Ectodermal cell (in vitro differentiated cells): Measurements from ENCODE around the gene SOST.

Source experiments
- H3K27ac ChIP-seq: 2 replicates; pipeline ENCODE4 v1.7.0; 2013; ENCODE audit warnings: mild to moderate bottlenecking, low read depth, low read length; ENCODE audit not compliant: insufficient read depth, poor library complexity, severe bottlenecking
- H3K27me3 ChIP-seq: 2 replicates; pipeline ENCODE4 v1.7.0; 2013; ENCODE audit warnings: mild to moderate bottlenecking, low read length; ENCODE audit not compliant: insufficient read depth, control insufficient read depth, poor library complexity, severe bottlenecking
- H3K36me3 ChIP-seq: one replicate; pipeline ENCODE4 v1.7.0; 2013; ENCODE audit warnings: low read length; ENCODE audit not compliant: control insufficient read depth, insufficient read depth
- H3K4me1 ChIP-seq: one replicate; pipeline ENCODE4 v1.7.0; 2013; ENCODE audit warnings: low read length; ENCODE audit not compliant: control insufficient read depth, insufficient read depth
- H3K4me3 ChIP-seq: 2 replicates; pipeline ENCODE4 v1.7.0; 2013; ENCODE audit warnings: low read depth, low read length, control low read depth; ENCODE audit not compliant: insufficient read depth
- H3K9me3 ChIP-seq: 2 replicates; pipeline ENCODE4 v1.7.0; 2013; ENCODE audit warnings: mild to moderate bottlenecking, low read length, moderate library complexity; ENCODE audit not compliant: control insufficient read depth
- WGBS, 2 experiments: methylation state at CpG; one replicate each; pipeline ENCODE4 v1.1.7; 2013; ENCODE audit warnings: missing lambda C conversion rate in 2 of 2; 5-methylcytosine and 5-hydroxymethylcytosine counted together

Gene SOST

GRCh38 chr17:43713494-43714162 is 45.0 kb downstream of the SOST start:
- peaks cover 9% of the 10 kb centered on the region for H3K4me1 ChIP-seq
- H3K27ac ChIP-seq, result no peak overlapping the region
- 1 to 2% methylated on average over 53 of the region's 53 CpGs for WGBS, 2 experiments
- H3K4me3 ChIP-seq, result peak overlapping the region; percentile 35
- no peaks in the 10 kb centered on the region for H3K36me3 ChIP-seq
- H3K27me3 ChIP-seq, result peaks cover 53% of the 10 kb centered on the region
- H3K9me3 ChIP-seq, result no peaks in the 10 kb centered on the region

- H3K4me1 ChIP-seq, result peaks cover 4% of the 10 kb centered on the region
- H3K9me3 ChIP-seq, result no peaks in the 10 kb centered on the region
- H3K27me3 ChIP-seq, result peaks cover 50% of the 10 kb centered on the region
- H3K36me3 ChIP-seq, result no peaks in the 10 kb centered on the region
- no peak overlapping the region for H3K27ac ChIP-seq
- 87 to 89% methylated on average over 6 of the region's 6 CpGs for WGBS, 2 experiments
- H3K4me3 ChIP-seq, result no peak overlapping the region
These were observed 46.2 kb downstream of the SOST start for GRCh38 chr17:43712397-43712796.

- H3K27ac ChIP-seq, result no peak overlapping the region
- peaks cover 31% of the 10 kb centered on the region for H3K27me3 ChIP-seq
- no peaks in the 10 kb centered on the region for H3K9me3 ChIP-seq
- no peak overlapping the region for H3K4me3 ChIP-seq
- H3K4me1 ChIP-seq, result peaks cover 4% of the 10 kb centered on the region
- WGBS, 2 experiments, result 95 to 98% methylated on average over 6 of the region's 6 CpGs
- H3K36me3 ChIP-seq, result no peaks in the 10 kb centered on the region
These were observed 48.5 kb downstream of the SOST start for GRCh38 chr17:43710101-43710500.

GRCh38 chr17:43709210-43709609 is 49.4 kb downstream of the SOST start:
- 90 to 96% methylated on average over 4 of the region's 4 CpGs for WGBS, 2 experiments
- Histone ChIP-seq H3K36me3 (no peaks in the 10 kb centered on the region), H3K9me3 (no peaks in the 10 kb centered on the region), H3K27me3 (peaks cover 22% of the 10 kb centered on the region), H3K4me3 (no peak overlapping the region), H3K27ac (no peak overlapping the region), H3K4me1 (peaks cover 10% of the 10 kb centered on the region)

- H3K4me1 ChIP-seq, result peaks cover 6% of the 10 kb centered on the region
- peaks cover 2% of the 10 kb centered on the region for H3K27me3 ChIP-seq
- no peak overlapping the region for H3K4me3 ChIP-seq
- H3K9me3 ChIP-seq, result no peaks in the 10 kb centered on the region
- no peak overlapping the region for H3K27ac ChIP-seq
- WGBS, 2 experiments, result 93 to 96% methylated on average over 4 to 5 of the region's 5 CpGs
- H3K36me3 ChIP-seq, result no peaks in the 10 kb centered on the region
These were observed 51.4 kb downstream of the SOST start for GRCh38 chr17:43707184-43707583.

- WGBS, 2 experiments, result 92 to 94% methylated on average over 5 of the region's 5 CpGs
- no peaks in the 10 kb centered on the region for H3K27me3 ChIP-seq
- H3K4me3 ChIP-seq, result no peak overlapping the region
These were observed 52.4 kb downstream of the SOST start for GRCh38 chr17:43706235-43706634.

More at GRCh38 chr17:43706235-43706634, 52.4 kb downstream of the SOST start:
- Histone ChIP-seq H3K4me1 (peaks cover 9% of the 10 kb centered on the region), H3K9me3 (no peaks in the 10 kb centered on the region), H3K36me3 (no peaks in the 10 kb centered on the region), H3K27ac (no peak overlapping the region)
